ENCODE data around the gene SMIM35.
"Not testable (repeated sequence)": the region's sequence is repeated elsewhere in the genome, so short reads cannot be mapped to it uniquely, and the experiment has no call there.

Gene SMIM35

DNA sequence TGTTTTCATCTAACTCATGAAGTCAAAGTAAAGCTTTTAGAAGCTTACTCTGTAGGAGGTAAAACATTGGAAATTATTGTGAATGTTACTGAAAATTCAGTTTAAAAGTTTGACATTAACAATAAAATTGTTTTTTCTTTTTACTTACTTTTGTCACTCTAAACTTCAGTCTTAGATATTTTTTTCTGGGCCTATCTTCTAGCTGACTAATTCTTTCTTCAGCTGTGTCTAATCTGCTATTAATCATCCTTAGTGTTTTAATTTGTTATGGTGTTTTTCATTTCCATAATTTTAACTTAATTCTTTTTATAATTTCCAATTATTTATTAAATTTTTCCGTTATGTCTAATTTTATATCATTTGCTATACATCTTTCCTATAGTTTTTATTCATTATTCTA lies 65.6 kb downstream of the SMIM35 start:
- no peak for DNase-seq

DNA sequence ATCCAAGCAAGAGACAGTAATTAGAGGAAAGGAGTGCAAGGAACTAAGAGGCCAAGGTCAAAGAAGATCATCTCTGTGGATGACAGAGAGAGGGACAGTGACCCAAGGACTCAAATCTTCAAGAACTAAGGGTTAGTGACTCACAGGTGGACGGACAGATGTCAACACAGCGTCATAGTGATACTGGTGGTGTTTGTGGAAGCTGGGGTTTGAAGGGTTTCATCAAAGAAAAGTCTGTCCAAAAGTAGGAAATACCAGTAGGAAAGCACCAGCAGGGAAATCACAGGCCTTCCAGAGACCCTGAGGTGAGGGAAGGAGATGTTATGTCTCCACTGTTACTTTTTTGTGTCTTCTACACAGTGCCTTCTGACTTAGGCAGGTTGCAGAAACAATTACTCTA lies 68.4 kb downstream of the SMIM35 start:
- no peak for DNase-seq

DNA sequence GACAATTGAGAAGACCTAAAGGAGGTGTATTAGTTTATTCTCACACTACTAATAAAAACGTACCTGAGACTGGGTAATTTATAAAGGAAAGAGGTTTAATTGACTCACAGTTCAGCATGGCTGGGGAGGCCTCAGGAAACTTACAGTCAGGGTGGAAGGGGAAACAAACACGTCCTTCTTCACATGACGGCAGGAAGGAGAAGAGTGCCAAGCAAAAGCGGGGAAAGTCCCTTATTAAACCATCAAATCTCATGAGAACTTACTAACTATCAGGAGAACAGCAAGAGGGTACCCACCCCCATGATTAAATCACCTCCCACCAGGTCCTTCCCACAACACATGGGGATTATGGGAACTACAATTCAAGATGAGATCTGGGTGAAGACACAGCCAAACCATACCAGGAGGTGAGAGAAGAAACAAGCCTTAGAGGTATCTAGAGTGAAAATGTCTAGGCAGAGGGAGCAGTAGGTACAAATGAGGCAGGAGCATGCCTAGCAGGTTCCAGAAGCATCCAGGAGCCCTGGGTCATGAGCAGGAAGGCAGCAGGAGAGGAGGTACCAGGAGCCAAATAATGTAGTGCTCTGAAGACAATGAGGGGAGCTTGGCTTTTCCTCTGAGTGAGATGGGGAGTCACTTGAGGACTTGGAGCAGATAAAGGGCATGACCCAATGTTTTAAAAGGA lies 69.0 kb downstream of the SMIM35 start:
- no peak for DNase-seq

DNA sequence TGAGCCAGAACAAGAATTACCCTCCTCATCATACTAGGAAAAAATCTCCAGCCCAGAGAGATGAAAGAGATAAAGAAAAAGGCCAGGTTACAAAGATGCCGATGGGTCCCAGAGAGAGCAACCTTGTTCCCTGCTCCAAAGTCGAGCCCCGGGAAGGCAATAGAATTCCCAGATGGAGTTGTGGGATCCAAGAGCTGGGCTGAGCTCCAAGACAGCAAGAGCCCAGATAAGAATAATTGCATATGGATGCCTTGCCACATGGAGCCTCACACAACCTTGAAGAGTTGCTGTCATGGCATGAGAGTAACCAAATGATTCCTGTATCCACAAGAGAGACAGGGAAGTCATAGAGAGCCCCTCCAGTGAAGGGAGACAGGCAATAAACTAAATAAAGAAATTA lies 69.7 kb downstream of the SMIM35 start:
- no peak for DNase-seq

DNA sequence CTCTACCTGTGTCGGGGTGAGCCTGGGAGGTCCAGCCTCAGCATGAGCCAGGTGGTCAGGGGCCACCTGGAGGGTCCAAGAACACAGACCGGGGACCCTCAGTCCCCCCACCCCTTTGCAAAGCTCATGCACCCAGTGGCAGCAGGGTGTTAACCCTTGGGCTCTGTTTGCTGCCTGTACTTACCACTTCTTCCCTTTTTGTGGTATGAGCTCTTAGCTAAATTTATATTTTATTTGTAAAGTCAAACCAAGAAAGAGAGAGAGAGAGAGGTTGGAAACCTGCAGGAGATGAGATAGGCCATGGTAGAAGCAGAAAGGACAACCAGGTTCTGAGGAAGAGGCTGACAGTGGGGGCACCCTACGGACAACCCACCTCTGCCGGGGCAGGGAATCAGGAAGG lies 70.7 kb downstream of the SMIM35 start:
- DNase-seq: no peak

DNA sequence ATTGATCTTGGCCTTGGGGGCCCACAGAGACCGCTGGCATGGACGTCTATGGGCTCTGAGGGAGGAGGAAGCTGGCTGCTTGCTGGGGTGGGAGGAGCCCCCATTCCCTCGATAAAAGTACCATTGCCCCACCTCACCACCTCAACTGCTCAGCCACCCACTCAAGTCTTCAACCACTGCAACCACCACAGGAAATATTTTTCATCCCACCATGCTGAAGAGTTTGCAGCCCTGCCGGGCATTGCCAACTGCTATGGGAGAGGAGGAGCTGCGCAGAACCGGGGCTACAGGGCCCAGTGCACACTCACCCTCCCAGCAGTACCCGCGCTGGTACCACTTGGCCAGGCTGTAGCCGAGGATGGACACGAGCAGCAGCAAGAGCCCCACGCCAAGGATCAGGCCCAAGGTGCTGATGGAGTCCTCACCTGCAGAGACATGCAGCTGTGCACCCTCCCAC lies 71.3 kb downstream of the SMIM35 start:
- no peak for DNase-seq

DNA sequence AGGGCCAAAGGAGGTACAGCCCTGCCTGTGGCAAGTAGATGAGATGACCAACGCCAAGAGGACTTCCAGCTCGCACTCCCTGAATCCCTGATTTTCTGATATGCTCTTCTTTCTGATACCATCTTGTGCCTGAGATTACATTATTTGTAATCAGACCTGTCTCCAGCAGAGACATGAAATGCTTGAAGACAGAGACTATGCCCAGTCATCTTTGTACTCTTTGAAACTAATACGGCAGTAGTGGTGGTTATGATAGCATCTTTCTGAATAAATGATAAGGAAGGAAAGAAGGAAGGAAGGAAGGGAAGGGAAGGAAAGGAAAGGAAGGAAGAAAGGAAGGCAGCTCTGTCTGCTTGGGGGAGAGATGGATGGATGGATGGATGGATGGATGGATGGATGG lies 72.7 kb downstream of the SMIM35 start:
- no peak for DNase-seq

DNA sequence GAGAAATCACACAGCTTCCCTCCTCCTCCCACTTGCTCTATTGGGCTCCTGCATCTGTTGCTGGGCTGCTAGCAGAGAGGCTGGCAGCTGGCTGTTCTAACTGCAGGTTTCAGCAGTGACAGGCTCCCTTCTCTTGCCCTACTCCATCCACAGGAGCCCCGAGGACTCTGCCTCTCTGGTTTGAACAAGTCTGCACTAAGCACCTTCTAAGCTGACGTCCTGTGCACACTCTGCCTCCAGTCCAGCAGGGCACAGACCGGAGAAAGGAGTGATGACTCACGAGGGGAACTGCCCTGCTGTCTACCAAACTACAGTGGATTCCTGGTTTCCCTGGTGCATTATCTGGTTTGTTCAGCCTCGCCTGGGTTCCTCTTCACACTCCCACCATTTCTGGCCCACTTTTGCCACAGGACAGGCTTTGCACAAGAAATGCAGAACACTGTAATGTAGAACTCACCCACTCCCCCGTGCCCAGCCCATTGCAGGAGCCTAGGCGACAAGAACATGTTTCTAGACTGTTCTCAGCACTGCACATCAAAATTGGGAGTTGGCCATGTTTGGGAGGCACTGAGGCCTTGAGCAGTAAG lies 74.6 kb downstream of the SMIM35 start:
- peak; percentile 31 for DNase-seq

DNA sequence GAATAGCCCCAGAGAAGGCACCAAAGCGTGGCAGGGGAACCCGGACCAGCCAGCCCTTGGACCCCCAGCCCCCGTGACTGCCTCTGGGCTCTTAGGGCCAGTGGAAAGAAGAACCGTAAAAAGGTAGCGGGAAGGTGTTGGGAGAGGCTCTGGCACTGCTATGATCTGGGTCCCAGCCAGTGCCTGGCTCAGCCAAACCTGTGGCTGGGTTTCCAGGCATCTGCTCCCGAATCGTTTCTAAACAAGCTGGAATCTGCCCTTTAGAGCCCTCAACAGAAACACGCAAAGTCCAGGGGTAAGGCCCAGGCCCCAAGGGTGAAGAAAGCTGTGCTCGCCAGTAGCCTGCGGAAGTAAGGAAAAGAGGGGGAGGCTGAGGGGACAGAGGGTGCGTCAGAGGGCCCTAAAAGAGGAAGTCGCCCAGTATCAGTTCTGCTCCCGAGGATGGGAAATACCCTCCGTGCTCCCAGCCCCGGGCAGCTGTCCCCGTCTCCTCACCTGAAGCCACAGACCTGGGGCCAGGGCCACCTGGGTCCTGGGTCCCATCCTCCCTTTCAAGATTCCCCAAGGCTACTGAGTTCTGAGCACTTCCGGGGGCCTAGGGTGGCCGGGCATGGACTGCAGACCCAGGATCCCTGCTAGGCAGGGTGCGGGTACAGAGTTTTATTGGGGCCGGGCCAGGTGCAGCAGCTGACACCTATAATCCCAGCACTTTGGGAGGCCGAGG lies 75.9 kb downstream of the SMIM35 start:
- DNase-seq: no peak

DNA sequence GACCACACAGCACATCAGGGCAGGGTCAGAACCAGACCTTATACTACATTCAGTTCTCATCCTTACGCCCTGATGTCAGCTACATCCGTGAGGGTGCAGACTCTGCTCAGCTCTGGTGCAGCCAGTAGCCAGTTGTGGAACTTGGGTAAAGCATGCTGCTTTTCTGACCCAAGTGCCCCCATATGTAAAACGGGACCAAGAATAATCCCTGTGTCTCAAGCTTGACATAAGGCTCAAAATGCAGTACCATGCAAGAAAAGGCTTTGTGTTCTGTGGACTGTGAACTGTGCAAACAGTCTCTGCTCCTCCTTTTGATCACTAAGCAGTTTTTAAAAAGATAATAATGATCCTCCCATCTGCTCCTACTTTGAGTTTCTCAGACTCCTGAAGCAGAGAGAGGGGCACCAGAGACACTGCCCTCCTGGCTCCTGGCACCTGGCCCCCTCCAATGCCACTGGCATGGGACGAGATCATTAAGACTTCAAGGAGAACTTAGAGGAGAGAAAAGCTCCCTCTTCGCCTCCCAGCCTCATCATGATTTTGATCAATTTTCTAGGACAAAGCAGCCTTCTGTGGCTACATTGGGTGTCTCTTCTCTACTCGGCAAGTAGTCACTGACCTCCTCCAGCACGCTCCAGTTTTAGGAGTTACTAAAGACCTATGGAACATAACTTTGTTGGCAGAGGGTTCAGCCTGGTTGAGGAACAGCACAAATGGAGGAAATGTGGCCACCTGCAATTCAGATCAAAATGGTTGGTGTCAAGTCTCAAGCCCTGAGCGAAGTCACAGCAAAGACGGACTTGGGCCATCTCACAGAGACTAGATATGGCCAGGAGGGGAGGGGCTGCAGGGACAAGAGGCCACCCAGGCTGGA lies 76.7 kb downstream of the SMIM35 start:
- DNase-seq: peak; percentile 64

DNA sequence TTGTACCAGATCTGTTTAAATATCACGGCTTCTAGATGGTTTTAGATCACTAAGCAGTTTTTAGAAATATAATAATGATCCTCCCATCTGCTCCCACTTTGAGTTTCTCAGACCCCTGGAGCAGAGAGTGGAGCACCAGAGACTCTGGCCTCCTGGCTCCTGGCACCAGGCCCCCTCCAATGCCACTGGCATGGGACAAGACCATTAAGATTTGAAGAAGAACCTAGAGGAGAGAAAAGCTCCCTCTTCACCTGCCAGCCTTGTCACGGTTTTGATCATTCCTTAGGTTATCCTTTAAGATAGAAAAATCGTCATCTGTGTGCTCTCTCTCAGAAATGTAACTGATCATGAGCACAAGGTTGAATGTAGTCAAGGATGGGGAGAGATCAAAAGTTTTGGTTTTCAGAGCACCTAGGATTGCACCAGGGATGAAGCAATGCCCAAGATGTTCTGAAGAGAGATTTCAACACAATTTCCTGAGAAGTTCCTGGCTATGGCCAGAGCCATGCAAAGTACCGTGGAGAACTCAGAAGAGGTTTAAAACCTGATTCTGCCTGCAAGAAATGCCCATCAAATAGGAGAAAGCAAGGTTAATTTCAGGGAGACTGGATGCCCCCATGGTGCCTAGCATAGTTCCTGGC lies 78.4 kb downstream of the SMIM35 start:
- no peak for DNase-seq

DNA sequence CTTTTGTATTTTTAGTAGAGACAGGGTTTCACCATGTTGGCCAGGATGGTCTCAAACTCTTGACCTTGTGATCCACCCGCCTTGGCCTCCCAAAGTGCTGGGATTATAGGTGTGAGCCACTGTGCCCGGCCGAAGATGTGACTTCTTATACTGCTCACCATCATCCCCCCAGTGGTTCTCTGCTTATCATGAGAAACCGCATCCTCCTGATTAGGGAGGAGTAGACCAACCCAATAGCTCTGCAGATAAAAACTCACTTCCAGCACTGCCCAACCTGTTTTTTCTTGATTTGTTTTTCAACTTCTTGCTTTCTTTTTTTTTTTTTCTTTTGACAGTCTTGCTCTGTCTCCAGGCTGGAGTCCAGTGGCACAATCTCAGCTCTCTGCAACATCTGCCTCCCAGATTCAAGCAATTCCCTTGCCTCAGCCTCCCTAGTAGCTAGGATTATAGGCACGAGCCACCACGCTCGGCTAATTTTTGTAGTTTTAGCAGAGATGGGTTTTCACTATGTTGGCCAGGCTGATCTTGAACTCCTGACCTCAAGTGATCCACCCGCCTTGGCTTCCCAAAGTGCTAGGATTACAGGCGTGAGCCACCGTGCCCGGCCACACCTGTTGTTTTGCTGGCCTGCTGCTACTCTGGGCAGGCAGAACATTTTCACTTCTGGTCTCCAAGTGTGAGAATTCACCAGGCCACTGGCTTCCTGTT lies 79.0 kb downstream of the SMIM35 start:
- not testable (repeated sequence) for DNase-seq

DNA sequence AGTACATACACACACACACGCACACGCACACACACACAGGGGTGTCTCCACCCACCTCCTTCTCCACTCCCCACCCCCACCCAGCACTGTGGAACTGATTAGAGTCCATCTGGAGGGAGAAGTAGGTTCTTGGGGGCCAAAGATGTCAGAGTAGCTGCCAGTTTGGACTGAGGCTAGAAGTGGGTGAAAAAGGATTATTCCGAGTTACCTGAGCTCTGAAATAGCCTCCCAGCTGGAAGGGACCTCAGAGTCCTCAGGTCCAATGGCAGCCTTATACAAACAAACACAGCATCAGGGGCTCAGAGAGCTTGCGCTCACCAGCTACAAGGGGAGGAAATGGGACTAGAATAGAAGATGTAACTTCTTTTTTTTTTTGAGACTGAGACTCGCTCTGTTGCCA lies 79.7 kb downstream of the SMIM35 start:
- no peak for DNase-seq

DNA sequence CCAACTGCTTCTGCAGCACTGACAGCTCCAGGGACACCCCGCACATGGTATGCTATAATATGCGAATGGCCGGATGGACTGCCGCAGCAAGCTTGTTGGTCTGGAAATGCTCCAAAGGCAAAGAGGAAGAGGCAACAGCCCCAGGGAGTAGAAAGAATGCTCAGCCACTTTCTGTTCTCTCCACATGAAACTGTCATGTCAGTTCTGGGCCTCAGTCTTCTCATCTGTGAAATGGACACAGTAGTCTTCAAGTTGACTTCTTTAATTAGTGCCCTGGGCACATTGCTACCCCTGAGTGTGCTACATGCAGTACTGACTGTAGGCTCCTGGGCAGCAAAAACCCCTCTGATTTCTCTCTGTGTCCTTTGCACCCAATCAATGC lies 80.6 kb downstream of the SMIM35 start:
- no peak for DNase-seq

DNA sequence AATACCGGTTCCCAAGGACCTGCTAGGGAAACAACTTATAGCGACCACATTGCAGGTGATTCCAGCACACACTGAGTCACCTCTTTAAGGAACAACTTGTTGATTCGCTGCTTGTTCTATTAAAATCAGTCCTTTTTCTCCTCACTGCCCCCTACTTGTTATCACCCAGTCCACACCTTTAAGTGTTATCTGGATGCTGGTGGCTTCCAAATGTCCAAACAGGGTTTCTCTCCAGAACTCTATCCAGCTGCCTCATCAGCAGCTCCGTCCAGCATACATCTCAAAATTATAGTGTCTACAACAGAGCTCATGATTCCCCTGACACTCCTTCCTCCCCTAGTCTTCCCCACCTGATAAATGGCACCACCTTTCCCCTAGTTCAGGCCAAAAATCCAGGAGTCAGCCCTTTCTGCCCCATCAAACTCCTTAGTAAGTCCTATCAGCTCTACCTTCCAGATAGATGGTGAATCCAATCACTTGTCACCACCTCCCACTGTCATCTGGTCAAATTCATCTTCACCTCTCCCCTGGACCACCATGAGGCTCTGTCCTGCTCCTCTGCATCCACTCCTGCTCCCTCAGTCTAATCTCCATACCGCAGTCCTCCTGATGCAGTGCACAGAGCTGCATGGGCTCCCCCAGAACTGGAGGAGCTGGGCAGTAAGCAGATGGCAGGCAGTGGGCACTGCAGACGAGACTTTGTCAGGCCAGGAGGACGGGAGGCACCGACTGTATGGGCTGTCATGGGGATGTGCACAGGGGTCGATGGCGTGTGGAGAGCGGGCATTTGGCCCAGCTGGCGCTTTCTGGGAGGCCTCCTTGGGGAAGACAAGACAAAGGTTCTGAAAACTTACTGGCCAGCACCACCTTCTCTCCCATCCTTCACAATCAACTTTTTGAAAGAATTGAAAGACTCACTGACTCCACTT lies 81.3 kb downstream of the SMIM35 start:
- DNase-seq: no peak

DNA sequence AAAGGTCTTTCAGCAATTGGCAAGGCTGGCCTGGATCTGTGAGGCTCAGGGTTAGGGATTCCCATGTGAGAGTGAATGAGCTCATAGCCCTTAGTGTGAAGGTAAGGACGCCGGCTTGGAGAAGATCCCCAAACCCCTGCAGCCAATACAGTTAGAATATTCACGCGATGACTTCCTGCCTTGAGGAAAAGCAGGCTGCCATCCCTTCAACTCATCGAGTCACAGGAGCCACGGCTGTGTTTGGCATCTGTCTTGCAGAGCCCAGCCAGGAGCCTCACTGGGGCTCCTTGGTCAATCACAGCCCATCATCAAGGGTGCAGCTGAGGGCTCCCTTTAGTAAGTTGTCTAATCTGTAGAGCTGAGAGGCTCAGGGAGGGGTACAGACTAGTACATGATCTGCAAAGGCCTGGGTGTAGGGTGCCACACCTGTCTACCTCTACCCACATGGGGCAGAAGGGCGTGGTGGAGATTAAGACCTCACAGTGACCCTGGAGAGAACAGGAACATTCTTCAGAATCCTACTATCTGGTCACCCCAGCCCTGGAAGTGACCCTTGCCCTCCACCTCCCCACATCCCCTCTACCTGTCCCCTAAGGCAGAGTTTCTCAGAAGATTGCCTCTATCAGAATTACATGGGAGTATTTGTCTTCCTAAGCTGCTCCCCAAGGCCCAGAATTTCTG lies 82.1 kb downstream of the SMIM35 start:
- DNase-seq: no peak

DNA sequence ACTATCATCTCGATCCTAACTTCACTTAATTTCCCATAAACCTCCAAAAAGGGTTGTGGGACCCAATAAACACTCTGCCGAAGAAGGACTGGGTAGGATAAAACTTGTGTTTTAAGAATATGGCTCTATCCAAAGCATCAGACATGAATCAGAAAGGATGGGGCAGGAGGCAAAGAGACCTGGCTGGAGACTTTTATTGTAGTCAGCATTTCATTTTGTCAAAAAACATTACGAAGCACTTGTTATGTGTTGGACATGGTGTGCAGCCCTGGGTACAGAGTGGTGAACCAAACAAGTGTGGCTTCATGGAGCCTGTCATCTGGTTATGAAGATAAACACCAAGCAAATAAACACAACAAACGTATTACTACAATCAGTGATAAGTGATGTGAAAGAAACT lies 83.3 kb downstream of the SMIM35 start:
- no peak for DNase-seq

DNA sequence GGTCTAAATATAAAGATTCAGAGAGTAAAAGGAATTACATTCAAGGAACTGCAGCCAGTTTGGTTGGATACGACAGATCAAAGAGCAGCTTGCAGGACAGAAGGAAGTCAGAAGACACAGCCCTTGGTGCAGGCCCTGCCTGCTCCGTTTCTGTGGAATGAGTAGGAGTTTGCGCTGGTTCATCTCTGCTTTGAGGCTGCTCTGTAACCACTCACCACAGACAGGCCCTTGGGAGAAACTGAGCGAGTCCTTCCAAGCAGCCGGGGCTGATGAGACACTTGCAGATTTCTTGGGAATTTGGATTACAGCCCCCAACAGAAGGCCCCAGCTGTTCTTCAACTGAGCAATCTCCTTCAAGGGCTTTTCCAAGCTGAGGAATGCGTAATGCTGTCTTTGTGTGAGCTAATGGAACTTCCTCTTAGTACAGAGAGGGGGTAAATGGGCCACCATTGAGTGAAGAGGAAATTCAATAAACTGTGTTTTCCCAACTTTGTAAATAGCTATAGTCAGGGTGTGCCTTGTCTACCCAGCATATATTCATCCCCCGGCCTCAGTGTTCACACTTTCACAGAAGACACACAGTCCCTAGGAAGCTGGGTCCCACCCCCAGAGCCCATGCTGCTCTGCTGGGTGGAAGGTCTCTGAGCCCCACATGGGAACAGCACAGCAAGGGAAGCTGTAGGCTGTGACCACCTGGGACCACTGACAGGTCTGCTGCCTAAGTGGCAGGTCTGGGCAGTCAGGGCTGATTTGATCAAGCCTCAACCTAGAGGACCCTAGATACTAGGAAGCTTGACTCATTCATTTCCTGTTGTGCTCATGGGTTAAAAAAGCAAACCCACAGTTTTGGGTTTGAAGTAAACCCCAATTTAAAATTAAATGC lies 84.0 kb downstream of the SMIM35 start:
- DNase-seq: peak; percentile 31

DNA sequence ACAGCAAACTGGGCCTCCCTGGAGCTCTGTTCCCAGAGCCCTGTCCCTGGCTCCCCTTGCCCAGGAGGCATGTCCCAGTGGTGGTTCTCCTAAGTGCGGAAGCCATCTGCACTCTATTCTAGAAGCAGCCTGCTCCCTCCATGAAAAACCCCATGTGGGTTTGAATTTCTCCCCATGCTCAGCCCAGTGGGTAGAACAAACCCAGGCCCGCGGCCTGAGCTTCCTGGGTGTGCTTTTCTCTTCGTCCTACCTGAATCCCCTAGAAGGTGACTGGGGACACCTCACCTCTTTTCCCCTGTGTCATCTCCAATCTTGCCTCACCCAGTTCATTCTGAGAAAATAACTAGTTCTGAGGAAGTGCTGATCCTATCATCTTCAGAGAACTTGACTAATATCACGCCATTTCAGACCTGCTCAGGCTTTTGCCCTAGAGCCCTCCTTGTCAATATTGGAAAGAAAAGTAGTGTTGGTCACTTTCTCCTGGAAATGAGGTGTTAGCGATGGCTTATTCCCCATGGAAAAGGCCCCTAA lies 84.7 kb downstream of the SMIM35 start:
- DNase-seq: no peak
